Subcutaneous adipose tissue (tissue), 4 donors: Measurements from ENCODE around the gene RAB41. TPM values are rescaled to one million over a fixed set of nuclear protein-coding genes. Genes with fewer than 3 reads are reported as not detected.

Experiments
- total RNA-seq, 4 donors: library from RNA; depleted of rRNA; stranded (reverse); fragments of >200 nt; gene quantifications; one replicate each; pipeline ENCODE4 v1.1.0, GENCODE V29; 2016
- TF ChIP-seq, protein P1 (sequence below): fragments of 450-650 bp; IDR thresholded peaks from one replicate; pipeline ENCODE4 v1.5.1; 2016; ENCODE audit warnings: low read depth, mild to moderate bottlenecking, control low read depth, antibody characterized with exemption, moderate library complexity

The RAB41 gene
- total RNA-seq, 4 donors from 2014 or later: not detected

DNA sequence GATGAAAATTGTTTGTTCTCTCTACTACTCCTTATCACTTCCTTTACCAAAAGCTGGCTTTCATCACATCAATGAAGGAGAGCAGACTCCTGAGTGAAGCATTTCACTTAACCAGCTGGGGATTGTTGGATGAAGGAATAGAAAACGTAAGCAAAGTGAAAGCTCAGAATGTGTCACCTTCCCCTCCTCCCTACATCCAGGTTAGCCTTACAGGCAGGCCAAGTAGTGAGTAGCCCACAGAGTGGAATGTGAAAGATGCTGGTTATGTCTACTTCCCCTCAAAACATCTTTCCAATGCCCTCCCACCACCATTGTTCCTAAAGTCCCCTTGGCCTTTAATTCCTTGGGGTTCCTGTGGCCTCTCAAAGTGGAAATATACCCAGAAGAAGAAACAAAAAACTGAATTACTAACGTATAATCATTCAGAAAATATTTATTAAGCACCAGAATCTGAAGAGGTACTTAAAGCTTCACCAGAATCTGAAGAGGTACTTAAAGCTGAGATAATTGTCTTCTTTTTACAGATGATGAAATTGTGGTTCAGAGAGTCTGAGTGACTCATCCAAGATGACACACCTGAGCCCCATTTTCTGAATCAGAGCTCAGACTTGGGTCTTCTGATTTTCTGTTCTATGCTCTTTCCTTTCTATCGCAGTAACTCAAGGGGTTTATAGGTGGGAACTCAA lies 28.5 kb upstream of the RAB41 start:
- TF ChIP-seq, protein P1, sequence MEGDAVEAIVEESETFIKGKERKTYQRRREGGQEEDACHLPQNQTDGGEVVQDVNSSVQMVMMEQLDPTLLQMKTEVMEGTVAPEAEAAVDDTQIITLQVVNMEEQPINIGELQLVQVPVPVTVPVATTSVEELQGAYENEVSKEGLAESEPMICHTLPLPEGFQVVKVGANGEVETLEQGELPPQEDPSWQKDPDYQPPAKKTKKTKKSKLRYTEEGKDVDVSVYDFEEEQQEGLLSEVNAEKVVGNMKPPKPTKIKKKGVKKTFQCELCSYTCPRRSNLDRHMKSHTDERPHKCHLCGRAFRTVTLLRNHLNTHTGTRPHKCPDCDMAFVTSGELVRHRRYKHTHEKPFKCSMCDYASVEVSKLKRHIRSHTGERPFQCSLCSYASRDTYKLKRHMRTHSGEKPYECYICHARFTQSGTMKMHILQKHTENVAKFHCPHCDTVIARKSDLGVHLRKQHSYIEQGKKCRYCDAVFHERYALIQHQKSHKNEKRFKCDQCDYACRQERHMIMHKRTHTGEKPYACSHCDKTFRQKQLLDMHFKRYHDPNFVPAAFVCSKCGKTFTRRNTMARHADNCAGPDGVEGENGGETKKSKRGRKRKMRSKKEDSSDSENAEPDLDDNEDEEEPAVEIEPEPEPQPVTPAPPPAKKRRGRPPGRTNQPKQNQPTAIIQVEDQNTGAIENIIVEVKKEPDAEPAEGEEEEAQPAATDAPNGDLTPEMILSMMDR: no peak

DNA sequence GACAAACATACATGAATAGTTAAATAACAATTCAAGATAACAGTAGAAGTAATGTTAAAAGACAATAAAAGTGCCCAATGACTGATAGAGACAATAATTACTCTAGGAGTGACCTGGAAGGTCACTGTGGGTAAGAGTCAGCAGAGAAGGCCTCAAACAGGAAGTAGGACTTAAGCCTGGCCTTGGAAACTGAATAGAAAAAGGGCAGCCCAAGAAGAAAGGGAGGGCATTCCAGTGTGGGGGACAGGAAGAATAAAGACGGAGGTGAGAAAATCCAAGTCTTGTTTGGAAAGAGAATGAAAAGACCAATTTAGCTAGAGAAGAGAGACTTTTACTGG lies 27.9 kb upstream of the RAB41 start:
- TF ChIP-seq, protein P1: no peak

DNA sequence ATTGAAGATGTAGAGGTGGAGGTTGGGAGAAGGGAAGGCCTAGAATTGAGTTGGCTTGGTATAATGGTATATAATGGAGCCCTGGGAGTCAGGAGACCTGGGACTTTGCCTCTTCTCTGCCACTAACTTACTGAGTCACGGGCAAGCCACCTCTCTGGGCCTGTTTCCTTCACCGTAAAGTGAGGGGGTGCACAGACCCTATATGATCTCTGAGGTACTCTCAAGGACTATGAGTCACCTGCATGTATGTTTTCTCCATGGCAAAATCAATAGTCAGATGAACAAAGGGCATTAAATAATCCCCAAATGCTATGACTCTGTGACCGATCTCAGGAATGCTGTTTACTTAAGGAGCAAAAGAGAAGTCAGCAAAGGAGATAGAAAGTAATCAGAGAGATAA lies 27.1 kb upstream of the RAB41 start:
- TF ChIP-seq, protein P1: no peak

DNA sequence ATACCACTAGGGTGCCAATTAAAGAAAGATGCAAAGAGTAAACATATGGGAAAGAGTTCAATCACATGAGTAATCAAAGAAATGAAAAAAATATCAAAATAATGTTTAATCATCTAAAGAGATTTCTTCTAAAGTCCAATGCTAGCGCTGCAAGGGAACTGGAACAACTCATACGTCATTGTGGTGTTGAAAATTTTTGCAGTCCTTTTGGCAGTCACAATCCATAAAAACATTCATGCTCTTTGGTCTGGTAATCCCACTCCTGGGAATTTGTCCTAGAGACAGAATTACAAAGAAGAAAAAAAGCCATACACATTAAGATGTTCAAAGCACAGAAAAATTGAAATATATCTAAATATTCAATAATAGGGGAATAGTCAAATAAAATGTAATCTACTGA lies 26.5 kb upstream of the RAB41 start:
- TF ChIP-seq, protein P1: no peak

DNA sequence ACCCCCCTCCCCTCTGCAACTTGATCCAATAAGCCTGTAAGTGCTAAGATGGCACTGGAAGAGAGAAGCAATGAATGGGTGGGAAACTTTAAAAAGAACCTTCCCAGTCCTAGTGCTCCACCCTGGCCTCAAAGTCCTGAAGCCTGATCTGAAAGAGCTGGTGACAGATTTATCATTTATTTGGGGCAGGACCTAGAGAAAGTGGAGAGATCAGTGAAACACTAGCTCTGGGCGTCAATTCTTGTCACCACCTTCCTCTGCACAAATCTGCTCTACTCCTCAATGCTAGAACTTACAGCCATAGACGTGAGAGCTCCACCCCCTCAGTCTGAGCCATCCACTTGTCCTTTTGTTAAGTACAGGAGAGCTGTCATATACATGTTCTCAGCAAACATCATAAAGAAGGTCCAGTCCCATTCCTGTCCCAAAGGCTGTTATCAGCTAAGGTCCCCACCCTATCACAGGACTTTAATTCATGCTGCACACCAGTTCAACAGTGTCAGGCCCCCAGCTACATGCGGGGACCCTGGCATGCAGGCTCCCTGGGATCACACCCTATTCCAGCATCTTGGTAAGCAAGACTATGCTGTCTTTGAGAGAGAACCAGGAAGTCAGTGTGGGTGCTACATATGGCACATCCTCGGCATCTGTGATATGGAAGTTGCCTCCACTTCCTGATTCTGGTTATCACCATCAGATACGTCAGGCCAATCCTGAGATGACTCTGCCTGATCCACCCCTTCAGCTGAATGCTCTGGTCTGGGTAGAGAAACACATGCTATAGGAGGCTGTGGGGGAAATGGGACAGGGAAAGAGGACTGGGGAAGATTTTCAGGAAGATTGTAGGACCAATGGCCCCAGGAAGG lies 24.3 kb upstream of the RAB41 start:
- TF ChIP-seq, protein P1: no peak

DNA sequence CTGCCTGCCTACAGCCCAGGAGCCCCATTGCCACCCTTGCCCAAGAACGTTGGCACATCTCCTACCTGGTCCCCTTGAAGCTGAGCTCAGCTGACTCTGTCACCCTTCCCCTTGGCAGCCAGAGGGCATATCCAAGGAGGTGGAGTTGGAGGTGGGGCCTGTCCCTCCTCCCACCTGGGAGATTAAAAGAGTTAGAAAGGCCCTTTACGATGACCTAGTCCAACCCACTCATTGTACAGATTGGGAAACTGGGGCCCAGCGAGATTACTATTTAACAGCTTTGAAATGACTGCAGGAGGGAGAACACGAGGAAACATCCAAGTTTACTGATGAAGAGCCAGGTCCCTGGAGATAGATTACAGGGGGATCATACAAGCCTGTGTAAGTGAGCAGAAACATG lies 21.9 kb upstream of the RAB41 start, which contains the start of gene P2RY4:
P2RY4 (minus strand) TSS at position 101 of the 400 bp plus-strand sequence. CDS start 580 bp downstream, outside the sequence.
- TF ChIP-seq, protein P1: no peak

DNA sequence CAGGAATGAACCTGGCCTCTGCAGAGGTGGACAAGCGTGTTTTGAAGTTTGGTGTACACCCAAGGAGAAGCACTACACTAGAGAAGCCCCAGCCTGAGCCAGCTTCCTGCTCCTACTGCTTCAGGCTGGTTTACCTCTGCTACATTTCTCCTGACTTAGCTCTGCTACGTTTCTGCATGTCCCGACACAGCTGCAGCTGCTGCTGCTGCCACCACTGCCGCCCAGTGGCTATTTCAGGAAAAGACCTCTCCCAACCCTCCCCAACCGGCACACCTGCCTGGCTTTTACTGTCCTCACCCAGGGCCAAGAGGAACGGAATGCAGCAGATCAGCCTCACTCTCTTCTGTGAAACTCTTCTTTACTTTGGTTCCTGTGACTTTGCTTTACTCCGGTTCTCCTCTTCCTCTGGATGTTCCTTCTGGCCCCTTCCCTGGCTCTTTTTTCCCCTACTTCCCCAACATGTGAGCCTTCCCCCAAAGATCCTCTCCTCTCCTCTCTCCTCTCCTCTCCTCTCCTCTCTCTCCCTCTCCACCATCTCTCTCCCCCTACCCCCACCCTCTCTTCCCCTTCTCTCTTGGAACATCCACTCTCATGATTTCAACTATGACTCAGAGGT lies 18.9 kb upstream of the RAB41 start:
- TF ChIP-seq, protein P1: no peak
